Lower lobe of right lung (tissue), 2 donors: ENCODE measurements around the gene ALS2CL. TPM values are rescaled to one million over a fixed set of nuclear protein-coding genes. Genes with fewer than 3 reads are reported as not detected.

Source experiments
- ATAC-seq, 2 donors: fragments of 200-7000 bp; cut with Tn5 transposase; one replicate each; pipeline ENCODE4 v1.9.1; 2020 to 2022; ENCODE audit warnings: mild to moderate bottlenecking in 2 of 2, moderate library complexity in 2 of 2
- DNase-seq: peaks from one replicate; pipeline ENCODE4 v3.0.0-alpha.2; 2020
- H3K27ac ChIP-seq: fragments of 200-600 bp; one replicate; pipeline ENCODE4 v1.8.0; 2022
- H3K27me3 ChIP-seq: fragments of 200-600 bp; one replicate; pipeline ENCODE4 v1.8.0; 2022; ENCODE audit warnings: low read depth
- H3K36me3 ChIP-seq: fragments of 200-600 bp; one replicate; pipeline ENCODE4 v1.8.0; 2022; ENCODE audit warnings: mild to moderate bottlenecking
- H3K4me1 ChIP-seq: fragments of 200-600 bp; one replicate; pipeline ENCODE4 v1.8.0; 2022
- H3K4me3 ChIP-seq: fragments of 200-600 bp; one replicate; pipeline ENCODE4 v1.8.0; 2022; ENCODE audit warnings: mild to moderate bottlenecking
- H3K9me3 ChIP-seq: fragments of 200-600 bp; one replicate; pipeline ENCODE4 v1.8.0; 2022
- CTCF ChIP-seq: fragments of 200-600 bp; IDR thresholded peaks from one replicate; pipeline ENCODE4 v1.8.0; 2022; ENCODE audit warnings: antibody characterized with exemption, mild to moderate bottlenecking
- intact Hi-C: fragments of 100-400 bp; cut with DNase I; formaldehyde crosslinking; loops from one replicate; pipeline ENCODE4 v1.11.0; 2022
- total RNA-seq: library from RNA; stranded (reverse); fragmentation: NEBNext Ultra II Directional; extraction: Animal tissue kit (Norgen Biotek cat#: 25700); gene quantifications from one replicate; pipeline ENCODE4 v1.2.1, GENCODE V29; 2021
- donor health status: DM: no; HTN: yes; CAD: no; lungs with severe emphysema.

Gene ALS2CL
- total RNA-seq, 1 donor from 2014 or later: 59.7 TPM

DNA sequence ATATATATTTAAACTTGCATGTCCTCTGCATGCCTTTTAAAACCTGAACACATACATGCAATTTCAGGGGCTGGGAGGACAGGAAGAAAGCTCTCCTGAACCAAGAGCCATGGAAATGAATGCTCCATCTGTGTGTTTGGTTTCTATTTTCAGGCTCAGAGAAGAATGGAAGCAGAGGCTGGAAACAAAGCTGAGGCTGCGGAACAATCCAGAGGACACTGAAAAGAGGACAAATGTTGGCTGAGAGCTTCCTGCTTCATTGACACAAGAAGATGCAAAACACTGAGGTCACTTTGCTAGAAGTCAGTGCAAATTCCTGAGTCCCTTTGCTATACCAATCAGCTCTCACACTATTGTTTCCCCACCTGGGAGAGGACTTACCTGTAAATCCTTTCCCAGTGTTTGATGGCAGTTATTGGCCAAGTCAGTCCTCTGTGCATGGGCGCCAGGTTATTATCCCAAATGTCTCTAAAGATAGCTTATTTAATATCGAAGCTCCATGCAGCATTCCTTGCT lies 68.4 kb downstream of the ALS2CL start:
- H3K27ac ChIP-seq: no peak overlapping the region
- ATAC-seq (no peak), DNase-seq (no peak)
- H3K4me1 ChIP-seq: peaks cover 9% of the 10 kb centered on the region
- H3K4me3 ChIP-seq: no peak overlapping the region
- intact Hi-C loops: no loop called here
- no peaks in the 10 kb centered on the region for H3K36me3 ChIP-seq
- TF ChIP-seq CTCF: no peak
- H3K27me3 ChIP-seq: no peaks in the 10 kb centered on the region
- H3K9me3 ChIP-seq: no peaks in the 10 kb centered on the region

DNA sequence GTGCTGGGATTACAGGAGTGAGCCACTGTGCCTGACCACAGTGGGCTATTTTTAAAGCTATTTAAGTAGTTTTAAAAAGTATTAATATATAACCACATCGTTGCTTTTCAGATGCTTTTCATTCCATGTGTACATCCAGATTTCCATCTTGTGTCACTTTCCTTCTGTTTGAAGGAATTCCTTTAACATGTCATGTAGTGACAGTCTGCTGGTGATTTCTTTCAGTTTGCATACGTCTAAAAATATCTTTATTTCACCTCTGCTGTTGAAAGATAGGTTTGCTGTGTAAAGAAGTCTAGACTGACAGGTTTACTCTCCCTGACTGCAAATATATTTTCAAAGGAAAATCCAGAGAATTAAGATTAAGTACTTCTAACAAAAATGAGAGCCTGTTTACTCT lies 68.9 kb downstream of the ALS2CL start:
- Histone ChIP-seq H3K27ac (no peak overlapping the region), H3K9me3 (no peaks in the 10 kb centered on the region), H3K27me3 (no peaks in the 10 kb centered on the region), H3K36me3 (no peaks in the 10 kb centered on the region), H3K4me3 (no peak overlapping the region), H3K4me1 (peaks cover 5% of the 10 kb centered on the region)
- no peak for TF ChIP-seq CTCF
- intact Hi-C loops: no loop called here
- DNase-seq (no peak), ATAC-seq (no peak)

- DNase-seq (no peak), ATAC-seq (no peak)
- Histone ChIP-seq H3K36me3 (no peaks in the 10 kb centered on the region), H3K4me3 (no peak overlapping the region), H3K9me3 (no peaks in the 10 kb centered on the region), H3K27me3 (peaks cover 15% of the 10 kb centered on the region), H3K27ac (no peak overlapping the region), H3K4me1 (no peaks in the 10 kb centered on the region)
- no peak for TF ChIP-seq CTCF
- intact Hi-C loops: no loop called here
Measured at GRCh38 chr3:46619845-46620778, 73.4 kb downstream of the ALS2CL start.

Other genes with a start within 250 kb of the ALS2CL start
- 53.5 TPM for gene LTF, start 228.8 kb downstream of the ALS2CL start, total RNA-seq
- not detected for gene RTP3, start 195.7 kb downstream of the ALS2CL start, total RNA-seq
- 1.2 TPM for gene LRRC2, start 127.4 kb downstream of the ALS2CL start, total RNA-seq
- gene FAM240A, start 81.2 kb downstream of the ALS2CL start, total RNA-seq: not detected
- 1.0 TPM for gene TMIE, start 7.7 kb upstream of the ALS2CL start, total RNA-seq
- 0.41 TPM for gene PRSS50, start 24.2 kb upstream of the ALS2CL start, total RNA-seq
- 2.0 TPM for gene MYL3, start 169.8 kb upstream of the ALS2CL start, total RNA-seq
- 14.5 TPM for gene PTH1R, start 184.0 kb upstream of the ALS2CL start, total RNA-seq